ENCODE results near the gene TNFRSF17.

TNFRSF17 gene

GRCh38 chr16:11972128-11972527 is 7.1 kb downstream of the TNFRSF17 start:
- DNase-seq: peak in 2 of 4 experiments; percentile 33 to 36

- no peak for DNase-seq
Measured at GRCh38 chr16:11973070-11973469, 8.1 kb downstream of the TNFRSF17 start.

- DNase-seq: peak in 1 of 4 experiments; percentile 13
Measured at GRCh38 chr16:11976850-11977375, 11.9 kb downstream of the TNFRSF17 start.

- peak in 3 of 4 experiments; percentile 23 to 46 (median 41) for DNase-seq
Measured at GRCh38 chr16:11977376-11978041, 12.5 kb downstream of the TNFRSF17 start.

- no peak for DNase-seq
Measured at GRCh38 chr16:11978080-11978479, 13.1 kb downstream of the TNFRSF17 start.

- no peak for DNase-seq
Measured at GRCh38 chr16:11979013-11979672, 14.1 kb downstream of the TNFRSF17 start.

- no peak for DNase-seq
Measured at GRCh38 chr16:11980136-11980844, 15.3 kb downstream of the TNFRSF17 start.

GRCh38 chr16:11985250-11985649 is 20.2 kb downstream of the TNFRSF17 start:
- no peak for DNase-seq

GRCh38 chr16:11986521-11987057 is 21.6 kb downstream of the TNFRSF17 start:
- DNase-seq: no peak

- peak in 1 of 4 experiments; percentile 7 for DNase-seq
Measured at GRCh38 chr16:11988258-11988978, 23.4 kb downstream of the TNFRSF17 start.

GRCh38 chr16:11990702-11991390 is 25.8 kb downstream of the TNFRSF17 start:
- DNase-seq: no peak

GRCh38 chr16:11992008-11992584 is 27.1 kb downstream of the TNFRSF17 start:
- DNase-seq: peak in 1 of 4 experiments; percentile 35

GRCh38 chr16:11992586-11993524 is 27.8 kb downstream of the TNFRSF17 start:
- no peak for DNase-seq

GRCh38 chr16:11994143-11995119 is 29.4 kb downstream of the TNFRSF17 start:
- DNase-seq: peak; percentile 84 to 93 (median 90)

GRCh38 chr16:11996433-11997330 is 31.7 kb downstream of the TNFRSF17 start:
- peak in 3 of 4 experiments; percentile 37 to 55 (median 51) for DNase-seq

GRCh38 chr16:12000032-12000431 is 35.0 kb downstream of the TNFRSF17 start:
- DNase-seq: no peak

- peak in 2 of 4 experiments; percentile 16 to 32 for DNase-seq
Measured at GRCh38 chr16:12002447-12003006, 37.5 kb downstream of the TNFRSF17 start.
